ENCODE results near the gene NFRKB.
A peak's percentile ranks its signal among the peaks of the same experiment; 100 is the strongest.

Gene NFRKB

GRCh38 chr11:129933262-129933661, 37.9 kb upstream of the NFRKB start:
- peak overlapping the region in 1 of 11 experiments; percentile 31; a peak in 1 of 22 replicates for H3K4me2 ChIP-seq
- H3K4me1 ChIP-seq = peaks cover 0 to 19% (median 16%) of the 10 kb centered on the region in 10 experiments; a peak in 15 of 20 replicates
- no peak for TF ChIP-seq Cebpa-rat (IDR thresholded peaks at IDR 0.05)
- no peaks in the 10 kb centered on the region for H4K20me1 ChIP-seq
- no peak overlapping the region for H3K9ac ChIP-seq
- peaks cover 16 to 76% (median 47%) of the 10 kb centered on the region in 11 experiments for H3K36me3 ChIP-seq
- no peaks in the 10 kb centered on the region for H3K27me3 ChIP-seq
- no peak overlapping the region for H3K4me3 ChIP-seq
- no peaks in the 10 kb centered on the region for H3K9me3 ChIP-seq (replicated peaks in 1 of 11)
- no peak overlapping the region for H3K27ac ChIP-seq

- no peaks in the 10 kb centered on the region for H3K27me3 ChIP-seq
- TF ChIP-seq Cebpa-rat (IDR thresholded peaks at IDR 0.05) = no peak
- H3K4me2 ChIP-seq = no peak overlapping the region
- no peak overlapping the region for H3K27ac ChIP-seq
- H3K9me3 ChIP-seq (replicated peaks in 1 of 11) = no peaks in the 10 kb centered on the region
- H3K4me3 ChIP-seq = no peak overlapping the region
- H3K36me3 ChIP-seq = peaks cover 16 to 82% (median 47%) of the 10 kb centered on the region in 11 experiments
- H3K4me1 ChIP-seq = peaks cover 0 to 12% (median 9%) of the 10 kb centered on the region in 10 experiments; a peak in 11 of 20 replicates
- no peaks in the 10 kb centered on the region for H4K20me1 ChIP-seq
- no peak overlapping the region for H3K9ac ChIP-seq
Observed at GRCh38 chr11:129932381-129933067, 37.1 kb upstream of the NFRKB start.

DNA sequence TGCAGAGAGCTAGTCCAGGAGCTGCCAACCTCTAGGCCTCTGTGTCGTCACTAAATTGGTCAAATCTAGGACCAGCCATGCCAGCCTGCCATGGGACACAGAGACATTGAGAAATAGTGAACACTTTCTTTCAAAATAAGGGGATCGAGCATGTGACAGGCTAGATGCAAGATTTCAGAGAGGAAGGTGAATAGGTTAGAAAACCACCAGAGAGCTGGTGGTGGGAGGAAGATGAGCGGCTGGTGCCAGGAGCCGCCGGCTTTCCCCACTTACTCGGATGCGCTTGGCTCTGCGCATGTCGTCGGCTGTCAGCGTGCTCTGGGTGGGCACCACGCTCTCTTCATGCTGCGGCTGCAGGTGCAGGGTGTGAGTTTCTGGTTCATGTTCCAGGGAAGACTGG, 35.4 kb upstream of the NFRKB start:
- H3K9ac ChIP-seq = no peak overlapping the region
- no peak overlapping the region for H3K4me2 ChIP-seq
- H3K27me3 ChIP-seq = no peaks in the 10 kb centered on the region
- no peaks in the 10 kb centered on the region for H3K9me3 ChIP-seq (replicated peaks in 1 of 11)
- peaks cover 16 to 79% (median 47%) of the 10 kb centered on the region in 11 experiments for H3K36me3 ChIP-seq
- H4K20me1 ChIP-seq = no peaks in the 10 kb centered on the region
- H3K4me1 ChIP-seq = peaks cover 0 to 11% (median 7%) of the 10 kb centered on the region in 10 experiments; a peak in 10 of 20 replicates
- no peak overlapping the region for H3K27ac ChIP-seq
- TF ChIP-seq Cebpa-rat (IDR thresholded peaks at IDR 0.05) = no peak
- H3K4me3 ChIP-seq = no peak overlapping the region

DNA sequence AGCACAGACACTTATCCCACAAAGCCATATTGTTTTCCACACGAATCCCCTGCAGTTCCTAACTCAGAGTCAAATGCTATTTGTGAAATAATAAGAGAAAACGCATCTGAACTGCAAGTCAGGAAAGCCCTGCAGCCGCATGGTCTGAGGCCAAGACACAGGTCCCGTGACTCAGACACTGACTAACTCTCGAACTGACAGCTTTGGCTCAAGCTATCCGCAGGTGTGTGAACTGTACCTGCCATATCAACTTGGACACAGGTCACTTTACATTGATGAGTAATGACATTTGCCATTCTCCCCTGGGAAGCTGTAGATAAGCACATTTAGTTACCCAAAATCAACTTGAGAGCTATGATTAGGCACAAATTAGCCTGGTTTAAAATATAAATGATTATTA, 34.9 kb upstream of the NFRKB start:
- H4K20me1 ChIP-seq = no peaks in the 10 kb centered on the region
- no peak for TF ChIP-seq Cebpa-rat (IDR thresholded peaks at IDR 0.05)
- no peak overlapping the region for H3K27ac ChIP-seq
- H3K4me2 ChIP-seq = no peak overlapping the region
- H3K4me1 ChIP-seq = peaks cover 0 to 11% (median 7%) of the 10 kb centered on the region in 10 experiments; a peak in 10 of 20 replicates
- no peaks in the 10 kb centered on the region for H3K9me3 ChIP-seq (replicated peaks in 1 of 11)
- H3K27me3 ChIP-seq = no peaks in the 10 kb centered on the region
- H3K9ac ChIP-seq = no peak overlapping the region
- peaks cover 16 to 83% (median 47%) of the 10 kb centered on the region in 11 experiments for H3K36me3 ChIP-seq
- H3K4me3 ChIP-seq = no peak overlapping the region

- H3K9ac ChIP-seq = no peak overlapping the region
- no peaks in the 10 kb centered on the region for H4K20me1 ChIP-seq
- H3K27me3 ChIP-seq = no peaks in the 10 kb centered on the region
- H3K4me3 ChIP-seq = no peak overlapping the region
- peaks cover 0 to 11% (median 7%) of the 10 kb centered on the region in 10 experiments; a peak in 10 of 20 replicates for H3K4me1 ChIP-seq
- H3K27ac ChIP-seq = no peak overlapping the region
- TF ChIP-seq Cebpa-rat (IDR thresholded peaks at IDR 0.05) = no peak
- no peak overlapping the region for H3K4me2 ChIP-seq
- H3K9me3 ChIP-seq (replicated peaks in 1 of 11) = no peaks in the 10 kb centered on the region
- H3K36me3 ChIP-seq = peaks cover 21 to 84% (median 50%) of the 10 kb centered on the region in 11 experiments
Observed at GRCh38 chr11:129929721-129930120, 34.3 kb upstream of the NFRKB start.

DNA sequence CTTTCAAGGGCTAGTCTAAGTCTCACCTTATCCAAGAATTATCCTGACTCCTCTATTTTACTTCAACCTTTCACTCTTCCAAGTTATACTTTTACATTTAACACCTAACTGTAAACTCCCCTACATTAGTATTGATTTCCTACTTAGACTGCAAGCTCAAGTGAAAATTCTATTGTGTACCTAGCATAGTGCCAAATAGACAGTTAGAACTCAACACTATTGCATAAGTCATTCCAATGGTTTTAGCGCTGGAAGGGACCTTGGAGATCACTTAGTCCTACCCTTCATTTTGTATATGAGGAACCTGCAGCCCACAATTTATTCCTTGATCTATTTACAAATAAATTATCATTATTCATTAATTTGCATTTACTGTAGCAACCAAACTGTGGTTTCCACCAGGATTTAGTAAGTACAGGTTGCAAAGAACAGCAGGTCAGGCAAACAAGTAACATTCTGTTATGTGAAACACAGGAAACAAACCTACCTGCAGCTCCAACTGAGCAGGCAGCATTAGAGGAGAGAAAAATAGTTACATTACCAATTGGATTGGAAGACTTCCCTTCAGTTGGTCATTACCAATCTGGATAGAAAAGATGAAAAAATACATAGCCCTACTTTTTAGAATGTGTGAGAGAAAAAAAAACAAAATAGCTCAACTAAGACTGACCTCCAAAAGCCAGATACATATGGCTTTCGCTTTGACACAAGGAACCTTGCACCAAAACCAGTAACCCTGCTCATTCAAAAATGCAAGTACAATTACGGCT, 33.7 kb upstream of the NFRKB start:
- Histone ChIP-seq H3K27me3 (no peaks in the 10 kb centered on the region), H3K4me2 (no peak overlapping the region), H3K36me3 (peaks cover 23 to 84% (median 53%) of the 10 kb centered on the region in 11 experiments), H3K4me3 (no peak overlapping the region), H4K20me1 (no peaks in the 10 kb centered on the region), H3K9ac (no peak overlapping the region), H3K9me3 (replicated peaks in 1 of 11) (no peaks in the 10 kb centered on the region), H3K27ac (no peak overlapping the region), H3K4me1 (peaks cover 0 to 10% (median 6%) of the 10 kb centered on the region in 10 experiments; a peak in 12 of 20 replicates)
- no peak for TF ChIP-seq Cebpa-rat (IDR thresholded peaks at IDR 0.05)

- no peaks in the 10 kb centered on the region; a peak in 1 of 22 replicates for H4K20me1 ChIP-seq
- H3K9ac ChIP-seq = no peak overlapping the region
- no peak overlapping the region for H3K4me2 ChIP-seq
- no peaks in the 10 kb centered on the region for H3K9me3 ChIP-seq (replicated peaks in 1 of 11)
- H3K27ac ChIP-seq = no peak overlapping the region
- peaks cover 0 to 20% (median 8%) of the 10 kb centered on the region in 10 experiments; a peak in 11 of 20 replicates for H3K4me1 ChIP-seq
- H3K4me3 ChIP-seq = no peak overlapping the region
- no peaks in the 10 kb centered on the region for H3K27me3 ChIP-seq
- TF ChIP-seq Cebpa-rat (IDR thresholded peaks at IDR 0.05) = no peak
- peaks cover 27 to 80% (median 55%) of the 10 kb centered on the region in 11 experiments for H3K36me3 ChIP-seq
Observed at GRCh38 chr11:129922674-129923073, 27.3 kb upstream of the NFRKB start.

DNA sequence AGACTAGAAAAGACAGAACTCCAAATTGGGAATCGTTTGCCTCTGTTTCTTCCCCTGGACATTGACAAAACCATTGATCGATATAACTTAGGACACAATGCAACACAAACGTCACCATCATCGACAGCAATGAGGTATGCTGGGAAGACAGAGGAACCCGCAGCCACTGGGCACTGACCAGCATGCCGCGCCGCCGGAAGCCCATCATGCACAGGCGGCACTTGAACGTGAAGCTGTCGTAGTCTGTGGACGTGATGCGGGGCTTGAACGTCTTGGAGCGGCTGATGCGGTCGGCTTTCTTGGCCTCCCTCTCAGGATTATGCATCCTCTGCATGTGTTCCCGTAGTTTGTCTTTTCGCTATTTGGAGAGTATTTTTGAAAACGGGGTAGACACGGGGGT, 23.0 kb upstream of the NFRKB start:
- Histone ChIP-seq H3K36me3 (peaks cover 53 to 97% (median 77%) of the 10 kb centered on the region in 11 experiments), H3K4me3 (no peak overlapping the region), H3K27ac (no peak overlapping the region), H3K4me1 (peaks cover 0 to 19% (median 12%) of the 10 kb centered on the region in 10 experiments; a peak in 17 of 20 replicates), H3K9ac (no peak overlapping the region), H4K20me1 (no peaks in the 10 kb centered on the region; a peak in 1 of 22 replicates), H3K27me3 (no peaks in the 10 kb centered on the region), H3K4me2 (no peak overlapping the region), H3K9me3 (replicated peaks in 1 of 11) (no peaks in the 10 kb centered on the region)
- no peak for TF ChIP-seq Cebpa-rat (IDR thresholded peaks at IDR 0.05)

DNA sequence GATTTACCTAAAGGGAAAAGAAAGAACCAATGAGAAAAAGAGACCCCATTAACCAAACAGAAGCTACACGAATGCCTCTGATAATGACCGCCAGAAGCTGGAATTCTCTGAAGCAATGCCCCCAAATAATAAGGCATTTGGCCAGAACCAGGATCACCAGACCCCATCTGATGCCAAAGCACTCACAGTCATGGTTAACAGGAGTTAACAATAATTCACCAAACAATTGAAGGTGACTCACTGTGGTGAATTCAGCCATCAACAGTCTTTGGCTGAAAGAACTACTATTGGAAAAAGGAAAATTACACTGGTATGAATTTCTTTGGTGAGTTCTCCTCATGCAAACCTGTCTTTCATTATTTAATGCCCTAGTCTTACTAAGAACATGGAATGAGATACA, 21.9 kb upstream of the NFRKB start:
- peaks cover 47 to 98% (median 77%) of the 10 kb centered on the region in 11 experiments for H3K36me3 ChIP-seq

More for the DNA sequence above, 21.9 kb upstream of the NFRKB start:
- no peak overlapping the region for H3K9ac ChIP-seq
- H3K4me2 ChIP-seq = no peak overlapping the region
- H4K20me1 ChIP-seq = no peaks in the 10 kb centered on the region; a peak in 1 of 22 replicates
- no peak for TF ChIP-seq Cebpa-rat (IDR thresholded peaks at IDR 0.05)
- no peaks in the 10 kb centered on the region for H3K9me3 ChIP-seq (replicated peaks in 1 of 11)
- no peak overlapping the region for H3K4me3 ChIP-seq
- H3K4me1 ChIP-seq = peaks cover 0 to 19% (median 12%) of the 10 kb centered on the region in 10 experiments; a peak in 18 of 20 replicates
- H3K27ac ChIP-seq = no peak overlapping the region
- H3K27me3 ChIP-seq = no peaks in the 10 kb centered on the region
